Thoracic aorta (tissue), 2 donors: ENCODE data around the gene ERVW-1. TPM values are rescaled to one million over a fixed set of nuclear protein-coding genes. Genes with fewer than 3 reads are reported as not detected.

Experiments used
- ATAC-seq: fragments of 150-250 bp; one replicate; pipeline ENCODE4 v1.8.0; 2017; ENCODE audit warnings: low read depth; ENCODE audit not compliant: insufficient number of reproducible peaks, low FRiP score
- DNase-seq: peaks from one replicate; pipeline ENCODE4 v3.0.0-alpha.2; 2020; ENCODE audit warnings: low spot score
- H3K27ac ChIP-seq, 2 donors: fragments of 200-600 bp; sonication (generic); 1 replicate in 1 of 2; 2 replicates in 1 of 2; pipeline ENCODE4 v1.5.1; 2016; ENCODE audit warnings: mild to moderate bottlenecking in 2 of 2, moderate library complexity in 2 of 2
- H3K27me3 ChIP-seq: fragments of 200-600 bp; sonication (generic); replicated peaks from 2 replicates; pipeline ENCODE4 v1.6.0; 2016; ENCODE audit warnings: mild to moderate bottlenecking; ENCODE audit not compliant: insufficient read depth
- H3K36me3 ChIP-seq: fragments of 200-600 bp; sonication (generic); one replicate; pipeline ENCODE4 v1.5.1; 2016
- H3K4me1 ChIP-seq, 2 donors: fragments of 200-600 bp; sonication (generic); 1 replicate in 1 of 2; 2 replicates in 1 of 2; pipeline versions ENCODE4 v1.5.1 to v1.6.0; 2016; ENCODE audit warnings: low read depth in 2 of 2, mild to moderate bottlenecking in 1 of 2; ENCODE audit not compliant: control insufficient read depth in 1 of 2
- H3K4me3 ChIP-seq: fragments of 200-600 bp; sonication (generic); 2 replicates; pipeline ENCODE4 v1.5.1; 2016; ENCODE audit warnings: mild to moderate bottlenecking
- H3K9me3 ChIP-seq: fragments of 200-600 bp; sonication (generic); 2 replicates; pipeline ENCODE4 v1.5.1; 2016
- total RNA-seq, 2 donors: library from RNA; depleted of rRNA; stranded (reverse); fragments of >200 nt; gene quantifications; one replicate each; pipeline versions ENCODE4 v1.1.0 to v1.2.3, GENCODE V29; 2016
- TF ChIP-seq, protein P1 (sequence below): fragments of 200-600 bp; sonication (generic); IDR thresholded peaks from one replicate; pipeline ENCODE4 v1.5.1; 2019; ENCODE audit warnings: antibody characterized with exemption

ERVW-1 gene
- total RNA-seq, 2 donors from 2014 or later, result not detected

DNA sequence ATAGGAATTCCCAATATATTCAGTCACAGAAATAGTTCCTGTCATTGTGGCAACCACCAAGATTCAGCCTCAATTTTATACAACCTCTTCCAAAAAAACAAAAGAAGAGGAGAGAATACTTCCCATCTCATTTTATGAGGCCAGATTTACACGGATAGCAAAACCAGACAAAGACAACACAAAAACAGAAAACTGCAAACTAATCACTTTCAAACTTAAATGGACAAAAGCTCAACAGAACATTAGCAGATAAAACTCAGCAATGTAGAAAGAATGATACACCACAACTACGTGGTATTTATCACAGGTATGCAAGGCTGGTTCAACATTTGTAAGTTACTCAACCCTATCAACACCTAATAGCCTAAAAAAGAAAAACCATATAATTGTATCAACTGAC is 28.6 kb upstream of the ERVW-1 start:
- Histone ChIP-seq H3K27me3 (no peaks in the 10 kb centered on the region), H3K27ac (no peak overlapping the region), H3K4me1 (no peaks in the 10 kb centered on the region), H3K36me3 (peaks cover 28% of the 10 kb centered on the region), H3K4me3 (no peak overlapping the region), H3K9me3 (no peaks in the 10 kb centered on the region)
- DNase-seq (no peak), ATAC-seq (no peak)
- TF ChIP-seq, protein P1, sequence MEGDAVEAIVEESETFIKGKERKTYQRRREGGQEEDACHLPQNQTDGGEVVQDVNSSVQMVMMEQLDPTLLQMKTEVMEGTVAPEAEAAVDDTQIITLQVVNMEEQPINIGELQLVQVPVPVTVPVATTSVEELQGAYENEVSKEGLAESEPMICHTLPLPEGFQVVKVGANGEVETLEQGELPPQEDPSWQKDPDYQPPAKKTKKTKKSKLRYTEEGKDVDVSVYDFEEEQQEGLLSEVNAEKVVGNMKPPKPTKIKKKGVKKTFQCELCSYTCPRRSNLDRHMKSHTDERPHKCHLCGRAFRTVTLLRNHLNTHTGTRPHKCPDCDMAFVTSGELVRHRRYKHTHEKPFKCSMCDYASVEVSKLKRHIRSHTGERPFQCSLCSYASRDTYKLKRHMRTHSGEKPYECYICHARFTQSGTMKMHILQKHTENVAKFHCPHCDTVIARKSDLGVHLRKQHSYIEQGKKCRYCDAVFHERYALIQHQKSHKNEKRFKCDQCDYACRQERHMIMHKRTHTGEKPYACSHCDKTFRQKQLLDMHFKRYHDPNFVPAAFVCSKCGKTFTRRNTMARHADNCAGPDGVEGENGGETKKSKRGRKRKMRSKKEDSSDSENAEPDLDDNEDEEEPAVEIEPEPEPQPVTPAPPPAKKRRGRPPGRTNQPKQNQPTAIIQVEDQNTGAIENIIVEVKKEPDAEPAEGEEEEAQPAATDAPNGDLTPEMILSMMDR, result no peak

DNA sequence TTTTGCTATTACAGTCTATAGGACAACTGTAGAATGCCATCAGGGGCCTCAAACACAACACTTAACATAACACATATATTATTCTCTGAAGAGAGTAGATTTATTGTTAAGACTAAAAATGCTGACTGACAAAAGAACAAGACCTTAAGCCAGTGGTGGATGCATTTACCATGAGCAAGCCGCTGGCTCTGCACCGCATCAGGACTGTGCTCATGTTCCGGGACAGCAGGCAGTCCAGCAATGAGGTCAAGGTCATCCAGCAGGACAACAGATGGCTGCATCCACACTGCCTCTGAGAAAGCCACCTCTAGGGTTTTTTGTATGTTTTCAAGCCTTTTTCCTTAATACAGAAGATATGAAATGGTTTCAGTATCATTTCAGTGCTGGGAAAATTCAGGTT is 26.8 kb upstream of the ERVW-1 start:
- no peak overlapping the region for H3K4me3 ChIP-seq
- H3K27me3 ChIP-seq, result no peaks in the 10 kb centered on the region
- H3K9me3 ChIP-seq, result no peaks in the 10 kb centered on the region
- TF ChIP-seq, protein P1, result no peak
- no peak for DNase-seq
- H3K27ac ChIP-seq, result no peak overlapping the region
- peaks cover 37% of the 10 kb centered on the region for H3K36me3 ChIP-seq
- H3K4me1 ChIP-seq, result no peaks in the 10 kb centered on the region
- ATAC-seq, result no peak

DNA sequence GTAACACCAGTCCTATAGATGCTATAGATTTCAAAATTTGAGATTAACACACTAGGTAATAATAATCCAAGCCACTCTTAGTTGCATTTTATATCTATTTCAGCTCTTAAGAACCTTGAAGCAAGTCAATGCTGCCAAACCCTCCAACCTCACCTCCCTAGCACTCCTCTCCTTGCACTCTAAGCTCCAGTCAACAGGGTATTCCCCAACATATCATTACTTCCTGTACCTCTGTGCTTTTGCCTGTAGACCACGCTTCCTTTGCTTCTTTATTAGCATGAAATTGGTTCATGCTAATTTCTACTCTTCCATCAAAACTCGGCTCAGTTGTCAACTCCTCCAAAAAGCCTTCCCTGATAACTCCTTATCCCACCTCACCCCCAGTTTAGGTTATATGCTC is 26.0 kb upstream of the ERVW-1 start:
- TF ChIP-seq, protein P1, result no peak
- no peak for ATAC-seq
- Histone ChIP-seq H3K27ac (no peak overlapping the region), H3K4me1 (no peaks in the 10 kb centered on the region), H3K27me3 (no peaks in the 10 kb centered on the region), H3K9me3 (no peaks in the 10 kb centered on the region), H3K36me3 (peaks cover 41% of the 10 kb centered on the region), H3K4me3 (no peak overlapping the region)
- DNase-seq, result no peak

DNA sequence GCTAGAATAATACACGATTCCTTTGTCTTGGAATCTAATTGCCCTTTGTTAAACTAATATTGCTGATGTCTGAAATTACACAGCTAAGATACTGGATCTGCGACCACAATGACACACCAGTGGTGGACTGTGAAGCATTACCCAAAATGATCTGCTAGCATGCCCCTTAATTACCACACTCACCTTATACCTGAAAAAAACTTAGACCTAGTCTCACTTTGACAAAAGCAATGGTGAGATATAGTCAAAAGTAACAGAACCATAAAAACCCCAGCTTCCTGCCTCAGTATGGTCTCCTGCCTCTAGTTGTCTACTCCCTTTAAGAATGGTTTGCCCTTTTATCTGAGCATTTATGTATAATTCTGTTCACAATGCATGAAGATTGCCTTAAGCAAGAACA is 20.8 kb upstream of the ERVW-1 start:
- Histone ChIP-seq H3K4me3 (no peak overlapping the region), H3K36me3 (peaks cover 37% of the 10 kb centered on the region), H3K4me1 (no peaks in the 10 kb centered on the region), H3K27me3 (no peaks in the 10 kb centered on the region), H3K9me3 (no peaks in the 10 kb centered on the region), H3K27ac (no peak overlapping the region)
- TF ChIP-seq, protein P1, result no peak
- no peak for DNase-seq
- ATAC-seq, result no peak

DNA sequence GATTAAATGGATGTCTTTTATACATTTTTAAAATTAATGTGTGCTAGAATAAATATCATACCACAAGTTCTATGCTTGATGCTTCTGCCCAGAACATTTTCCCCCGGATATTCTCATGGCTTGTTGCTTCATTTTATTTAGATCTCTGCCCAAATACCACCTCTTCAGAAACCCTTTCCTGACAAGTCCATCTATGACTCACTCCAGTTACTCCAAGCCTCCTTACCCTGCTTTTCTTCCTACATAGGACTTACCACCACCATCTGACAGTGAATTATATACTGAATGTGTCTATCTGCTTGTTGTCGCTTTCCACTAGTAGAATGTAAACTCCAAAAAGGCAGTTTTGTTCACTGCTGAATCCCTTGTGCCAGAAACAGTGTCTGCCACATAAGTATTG is 19.1 kb upstream of the ERVW-1 start:
- Histone ChIP-seq H3K9me3 (no peaks in the 10 kb centered on the region), H3K36me3 (peaks cover 40% of the 10 kb centered on the region), H3K4me3 (no peak overlapping the region), H3K4me1 (no peaks in the 10 kb centered on the region), H3K27ac (no peak overlapping the region), H3K27me3 (no peaks in the 10 kb centered on the region)
- no peak for ATAC-seq
- DNase-seq, result no peak
- TF ChIP-seq, protein P1, result no peak
